GM12878 (cell line): Measurements from ENCODE around the gene ATG14.

Source experiments
- CBX5 ChIP-seq: sonication (generic); IDR thresholded peaks from 2 replicates; pipeline ENCODE4 v1.6.1; 2016; ENCODE audit warnings: low read depth, moderate library complexity, mild to moderate bottlenecking, inconsistent platforms
- KAT2A ChIP-seq: conservative IDR thresholded peaks from 2 replicates; pipeline ENCODE4 v1.6.1; 2011; ENCODE audit warnings: low read depth, low read length; ENCODE audit not compliant: control insufficient read depth
- PAX8 ChIP-seq: fragments of 450-650 bp; IDR thresholded peaks from 2 replicates; pipeline ENCODE4 v1.6.1; 2017; ENCODE audit warnings: mild to moderate bottlenecking, moderate library complexity
- ZNF274 ChIP-seq: IDR thresholded peaks from one replicate; pipeline ENCODE4 v1.8.0; 2011; ENCODE audit not compliant: insufficient read length, insufficient read depth

DNA sequence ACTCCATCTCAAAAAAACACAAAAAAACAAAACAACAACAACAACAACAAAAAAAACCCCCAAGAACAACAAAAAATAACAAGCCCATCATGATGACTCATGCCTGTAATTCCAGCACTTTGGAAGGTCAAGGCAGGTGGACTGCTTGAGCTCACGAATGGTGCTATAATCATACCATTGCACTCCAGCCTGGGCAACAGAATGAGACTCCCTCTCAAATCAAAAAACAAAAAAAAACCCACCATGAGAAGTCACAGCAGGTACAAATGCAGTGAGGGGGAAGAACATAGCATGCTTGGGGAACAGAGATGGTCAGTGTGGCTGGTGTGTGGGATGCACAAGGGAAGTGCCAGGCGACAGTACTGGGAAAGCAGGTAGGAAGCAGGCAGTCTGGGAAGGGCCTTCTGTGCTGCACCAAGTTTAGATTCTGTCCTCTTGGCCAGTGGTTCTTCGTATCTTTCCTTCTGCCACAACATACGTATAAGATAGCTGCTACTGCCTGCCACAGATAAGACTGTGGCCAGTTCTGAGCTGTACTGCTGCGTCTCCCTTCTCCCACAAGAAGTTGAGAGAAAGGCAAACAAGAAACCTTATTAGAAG is 28.0 kb downstream of the ATG14 start:
- TF ChIP-seq ZNF274: no peak
- TF ChIP-seq CBX5: no peak
- TF ChIP-seq KAT2A: no peak
- no peak for TF ChIP-seq PAX8
